ENCODE measurements around the gene CERS2.

DNA sequence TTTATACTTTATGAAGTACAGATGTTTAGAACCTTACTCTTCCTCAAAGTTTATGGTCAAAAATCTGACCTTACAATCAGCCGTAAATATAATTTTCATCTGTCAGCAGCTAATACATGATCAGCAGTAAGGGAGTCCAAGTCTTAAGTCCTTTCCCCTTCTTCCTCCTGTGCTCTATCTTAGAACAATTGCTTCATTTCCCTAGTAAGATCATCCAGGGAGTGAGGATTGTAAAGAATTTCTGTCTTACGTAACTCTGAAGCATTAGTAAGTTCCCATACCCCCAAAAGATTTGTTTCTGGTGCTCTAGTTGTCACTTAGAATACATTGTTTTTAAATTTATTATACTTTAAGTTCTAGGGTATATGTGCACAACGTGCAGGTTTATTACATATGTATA, 46.3 kb downstream of the CERS2 start:
- TF ChIP-seq EP300 (IDR thresholded peaks at IDR 0.05; ENCODE audit: borderline replicate concordance in 1 of 2, low read depth in 1 of 2, low read length in 1 of 2) (no peak), CTCF (IDR thresholded peaks at IDR 0.05) (no peak)
